Measurements from ENCODE around the gene ZNF653. TPM values are rescaled to one million over a fixed set of nuclear protein-coding genes. Genes with fewer than 3 reads are reported as not detected.
A peak's percentile ranks its signal among the peaks of the same experiment; 100 is the strongest.

ZNF653 gene
- total and polyA plus RNA-seq, 9 of the 15 experiments (the other 6 are each of a cell fraction or from before 2014, with no cell fraction given): 1.6 to 8.0 (median 4.2) TPM; not detected in 2

- TF ChIP-seq NCOA2 (IDR thresholded peaks at IDR 0.05; ENCODE audit: partially characterized antibody in 2 of 2) (no peak), CLOCK (CRISPR knock-in tag; IDR thresholded peaks at IDR 0.05; ENCODE audit: borderline replicate concordance) (no peak), ZBTB11 (CRISPR knock-in tag; IDR thresholded peaks at IDR 0.05) (peak in 1 of 3 experiments; percentile 14; a peak in 1 of 6 replicates), ZNF449 (CRISPR knock-in tag; IDR thresholded peaks at IDR 0.05) (no peak), MED1 (CRISPR knock-in tag; IDR thresholded peaks at IDR 0.05; ENCODE audit: borderline replicate concordance) (no peak), NFE2 (IDR thresholded peaks at IDR 0.05; ENCODE audit: low read depth) (no peak), MTA1 (IDR thresholded peaks at IDR 0.05; ENCODE audit: borderline replicate concordance) (no peak), ESRRA (IDR thresholded peaks at IDR 0.05; ENCODE audit: borderline replicate concordance, low read depth) (0 out of 2 replicates have a peak, but pooled peaks have one; percentile 4), ZNF589 (CRISPR knock-in tag; IDR thresholded peaks at IDR 0.05; ENCODE audit: low read depth) (0 out of 2 replicates have a peak, but pooled peaks have one; percentile 9), POLR2AphosphoS2 (IDR thresholded peaks at IDR 0.05; ENCODE audit: low read length) (no peak), EP400 (IDR thresholded peaks at IDR 0.05) (no peak), NR3C1 (CRISPR knock-in tag; IDR thresholded peaks at IDR 0.05) (peak; percentile 11; the same call in 1 of the 2 replicates), ZNF740 (CRISPR knock-in tag; IDR thresholded peaks at IDR 0.05) (peak; percentile 90), ZNF740 (tag; IDR thresholded peaks at IDR 0.05) (peak in 1 of 2 experiments; percentile 57; a peak in 1 of 4 replicates), KDM1A (IDR thresholded peaks at IDR 0.05) (peak; percentile 75 to 80)
These were observed 25.5 kb downstream of the ZNF653 start (continued) for GRCh38 chr19:11479898-11480714.

Measured in K562 (cell line).